Head of caudate nucleus (tissue), 42 donors: ENCODE measurements around the gene UPK1B.
"Not testable (repeated sequence)": the region's sequence is repeated elsewhere in the genome, so short reads cannot be mapped to it uniquely, and the experiment has no call there.

ENCODE experiments used
- DNase-seq, 42 donors: peaks; one replicate each; pipeline versions ENCODE4 v3.0.0 to v3.0.0-alpha.2; 2020 to 2021; ENCODE audit warnings: mixed read lengths in 7 of 42
- intact Hi-C: fragments of 100-400 bp; cut with DNase I; formaldehyde crosslinking; loops from one replicate; pipeline ENCODE4 v1.15.0; 2022

UPK1B gene

DNA sequence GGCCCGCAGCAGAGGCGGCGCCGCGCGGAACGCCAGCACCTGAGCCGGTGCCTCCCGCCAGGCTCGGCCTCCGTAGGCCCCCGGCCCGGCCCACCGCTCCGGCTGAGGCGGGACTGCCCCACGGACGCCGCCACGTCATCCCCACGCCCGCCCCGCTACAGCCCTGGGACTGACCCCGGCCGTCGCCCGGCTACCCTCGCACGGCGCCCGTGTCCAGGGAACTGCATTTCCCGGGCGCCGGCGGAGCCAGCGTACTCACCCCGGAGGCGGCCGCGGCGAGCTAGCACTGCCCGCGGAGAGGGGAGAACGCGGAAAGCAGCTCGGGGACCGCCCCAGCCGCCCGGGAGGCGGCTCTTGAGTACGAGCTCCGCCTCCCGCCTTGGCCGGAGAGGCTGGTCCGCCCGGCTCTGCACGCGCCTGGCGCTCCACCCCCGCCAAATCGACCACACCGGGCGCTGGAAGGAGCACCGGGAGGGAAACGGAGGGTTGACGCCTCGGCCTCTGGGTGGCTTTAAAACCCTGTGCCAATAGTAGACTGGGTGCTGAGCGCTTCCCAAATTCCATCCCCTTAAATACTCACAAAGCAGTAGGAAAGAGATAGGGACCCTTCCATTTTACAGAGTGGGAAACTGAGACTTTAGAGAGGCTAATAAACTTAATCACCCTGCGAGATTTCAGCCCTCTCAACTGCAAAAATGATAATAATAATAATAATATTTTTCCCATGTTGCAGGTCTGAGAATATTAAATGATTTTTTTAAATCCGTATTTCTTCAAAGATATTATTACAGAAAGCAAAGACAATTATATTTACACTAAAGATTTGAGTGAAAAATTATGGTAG, 67.4 kb downstream of the UPK1B start, which contains the start of gene B4GALT4:
TSS of gene B4GALT4 (minus strand) at position 288 of the 844 bp plus-strand sequence. CDS start 10,779 bp downstream, outside the sequence.
- intact Hi-C loops, result loop anchor here (5.0 kb wide), 2 partner anchors 94 to 359 kb away; partner anchors contain the start of gene TEX55
- peak; percentile 46 to 92 (median 84) for DNase-seq

- DNase-seq, result not testable (repeated sequence)
- intact Hi-C loops, result loop anchor here (5.0 kb wide), 2 partner anchors 95 to 360 kb away; partner anchors contain the start of gene TEX55
Observed at GRCh38 chr3:119242387-119243057, 69.1 kb downstream of the UPK1B start.

GRCh38 chr3:119243058-119243529, 69.7 kb downstream of the UPK1B start:
- intact Hi-C loops, result loop anchor here (5.0 kb wide), 2 partner anchors 96 to 361 kb away; partner anchors contain the start of gene TEX55
- DNase-seq, result not testable (repeated sequence)

- DNase-seq, result no peak
- intact Hi-C loops, result loop anchor here (5.0 kb wide), 2 partner anchors 96 to 361 kb away; partner anchors contain the start of gene TEX55
Observed at GRCh38 chr3:119243712-119244111, 70.3 kb downstream of the UPK1B start.

GRCh38 chr3:119245778-119246177, 72.4 kb downstream of the UPK1B start:
- peak in 3 of 42 donors; percentile 23 to 48 (median 36) for DNase-seq
- intact Hi-C loops, result no loop called here
